Keratinocyte (primary cell): ENCODE measurements around the gene MED15.

Experiments
- CTCF ChIP-seq, 3 experiments: IDR thresholded peaks in 1 of 3; conservative IDR thresholded peaks in 1 of 3; optimal IDR thresholded peaks in 1 of 3; 2 replicates in 2 of 3; 3 replicates in 1 of 3; pipeline versions ENCODE3 to v1.5.1; 2011; ENCODE audit warnings: low read length in 3 of 3, mild to moderate bottlenecking in 3 of 3, moderate library complexity in 2 of 3, control low read depth in 1 of 3, inconsistent platforms in 1 of 3; ENCODE audit not compliant: insufficient read depth in 2 of 3; ENCODE audit errors: extremely low read depth in 1 of 3
- EZH2 ChIP-seq: IDR thresholded peaks from one replicate; pipeline ENCODE4 v1.6.1; 2012; ENCODE audit warnings: inconsistent platforms, mild to moderate bottlenecking, low read length, moderate library complexity

DNA sequence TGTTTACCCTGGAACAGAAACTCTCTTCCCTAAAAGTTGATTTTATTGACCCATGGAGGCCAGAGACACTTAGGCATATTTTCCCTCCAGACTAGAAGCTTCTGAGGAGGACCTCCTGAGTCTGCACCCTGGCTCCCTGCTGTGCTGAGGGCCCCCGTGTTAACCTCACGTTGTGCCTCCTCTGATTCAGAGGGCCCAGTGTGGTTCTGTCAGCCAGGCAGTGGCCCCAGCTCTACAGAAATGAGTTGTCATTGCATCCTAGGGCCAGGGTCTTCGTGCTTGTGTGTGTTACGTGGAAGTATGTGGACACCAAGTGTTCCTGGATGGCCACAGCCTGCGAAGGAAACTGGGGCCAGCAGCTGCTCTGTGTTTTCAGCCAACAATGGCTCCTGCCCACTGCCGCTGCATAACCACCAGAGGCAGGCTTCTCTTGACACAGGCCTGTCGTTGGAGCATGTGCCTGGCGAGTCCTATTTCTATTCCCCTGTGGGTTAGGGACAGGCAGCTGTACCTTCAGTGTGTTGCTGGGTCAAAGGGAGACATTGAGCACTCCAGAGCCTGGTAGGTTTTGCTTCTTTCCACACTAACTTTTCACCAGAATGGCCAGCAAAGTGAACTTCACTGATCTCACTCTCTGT lies 44.5 kb downstream of the MED15 start:
- TF ChIP-seq CTCF (optimal IDR thresholded peaks at IDR 0.05 in 1 of 3, IDR thresholded peaks at IDR 0.05 in 1 of 3, conservative IDR thresholded peaks at IDR 0.05 in 1 of 3; ENCODE audit: extremely low read depth in 1 of 3, insufficient read depth in 2 of 3, low read length in 3 of 3) (no peak), EZH2 (no peak)
